EH (cell line): ENCODE results near the gene COL19A1.

Experiments used
- DNase-seq: peaks from one replicate; pipeline ENCODE4 v3.0.0-alpha.2; 2015; ENCODE audit warnings: low read depth

Gene COL19A1

DNA sequence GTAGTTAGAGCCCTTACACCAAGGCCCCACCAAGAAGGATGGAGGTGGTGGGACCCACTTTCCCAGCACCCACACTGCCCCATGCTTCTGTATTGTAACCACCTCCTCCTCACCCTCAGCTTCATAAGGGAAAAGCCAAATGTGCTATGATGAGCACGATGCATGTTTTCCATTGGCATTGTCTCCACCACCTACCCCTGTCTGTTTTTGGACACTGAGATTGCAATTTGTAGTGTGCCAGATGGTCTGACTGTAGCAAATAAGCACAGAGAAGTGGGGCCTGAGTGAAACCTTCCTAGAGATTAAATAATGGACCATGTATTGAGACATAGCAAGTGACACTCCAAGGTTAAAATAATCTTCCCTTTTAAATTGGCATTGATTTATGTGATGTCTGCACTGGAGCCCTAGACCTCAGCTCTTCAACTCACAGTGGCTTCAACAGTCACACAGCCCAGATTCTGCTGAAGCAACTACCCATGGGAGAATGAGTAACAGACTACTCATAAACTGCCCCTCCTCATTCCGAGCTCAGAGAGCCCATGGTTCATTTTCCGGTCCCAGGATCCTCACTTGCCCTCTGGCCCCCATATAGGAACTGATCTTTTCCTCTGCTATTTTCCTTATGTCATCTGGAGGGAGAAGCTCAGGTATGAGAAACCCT lies 258.7 kb downstream of the COL19A1 start:
- DNase-seq, result peak; percentile 20

DNA sequence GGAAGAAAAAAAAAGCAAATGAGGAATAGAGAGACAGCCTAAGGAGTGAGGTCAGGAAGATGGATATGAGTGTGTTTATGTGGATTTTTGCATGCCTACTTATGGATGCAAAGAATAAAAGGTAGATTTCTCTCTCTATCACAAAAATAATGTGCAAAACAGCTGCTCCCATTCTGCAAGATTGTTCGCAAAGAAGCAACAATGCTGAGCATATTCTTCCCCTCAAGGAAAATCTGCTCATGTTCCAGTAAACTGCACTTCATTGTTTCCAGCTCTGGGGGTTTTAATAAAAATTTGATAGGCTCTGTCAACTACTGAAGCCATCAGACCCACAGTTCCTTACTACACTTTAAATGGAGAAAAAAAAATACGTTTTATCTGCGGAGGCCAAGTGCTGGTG lies 259.2 kb downstream of the COL19A1 start:
- no peak for DNase-seq

DNA sequence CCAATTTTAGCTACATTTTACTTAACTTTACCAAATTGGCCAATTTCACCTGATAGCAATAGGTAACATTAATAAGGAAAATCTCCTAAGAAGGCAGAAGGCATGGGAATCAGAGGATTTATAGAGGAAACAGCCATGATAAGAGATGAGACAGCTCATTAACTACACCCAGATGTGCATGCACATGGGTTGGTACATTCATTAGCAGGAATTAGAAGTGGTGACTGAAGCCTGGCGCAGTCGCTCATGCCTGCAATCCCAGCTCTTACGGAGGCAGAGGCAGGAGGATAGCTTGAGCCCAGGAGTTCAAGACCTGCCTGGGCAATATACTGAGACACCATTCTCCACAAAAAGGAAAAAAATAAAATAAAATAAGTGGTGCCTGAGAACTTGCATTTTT lies 263.0 kb downstream of the COL19A1 start:
- no peak for DNase-seq

DNA sequence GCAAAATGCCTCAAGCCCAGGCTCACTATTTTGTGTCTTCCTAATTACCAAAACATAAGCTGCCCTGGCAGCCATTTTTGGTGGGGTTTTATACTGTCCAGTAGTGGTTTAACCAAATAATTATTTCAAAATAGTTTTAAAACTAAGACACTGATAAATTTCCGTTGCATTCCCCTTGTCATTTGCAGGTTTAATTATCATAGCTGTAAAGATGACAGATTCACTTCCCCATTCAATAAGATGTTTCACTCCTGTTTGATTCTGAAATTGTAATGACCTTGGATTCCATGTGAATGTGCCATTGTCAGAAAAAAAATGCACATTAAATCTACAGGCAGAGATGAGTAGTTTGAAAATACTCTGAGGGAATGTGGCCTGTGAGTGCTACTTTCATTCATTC lies 264.5 kb downstream of the COL19A1 start:
- DNase-seq, result no peak

DNA sequence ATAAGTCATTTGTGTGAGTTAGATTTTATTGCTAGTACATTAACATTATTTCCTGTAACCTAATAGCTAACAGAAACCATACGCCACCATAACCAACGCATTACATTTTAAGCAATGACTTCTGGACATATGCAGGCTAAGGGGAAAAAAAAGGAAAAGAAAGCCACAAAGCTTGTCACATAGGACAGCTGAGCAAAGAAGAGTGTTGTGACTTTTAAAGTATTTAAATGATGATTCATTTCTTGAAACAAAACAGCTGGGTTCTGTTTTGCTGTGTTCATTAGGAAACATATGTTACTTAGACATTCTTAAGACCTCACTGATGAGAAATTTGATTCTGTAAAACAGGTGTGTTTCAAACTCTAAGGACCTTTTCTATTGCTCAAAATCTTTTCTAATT lies 265.2 kb downstream of the COL19A1 start:
- DNase-seq, result no peak

DNA sequence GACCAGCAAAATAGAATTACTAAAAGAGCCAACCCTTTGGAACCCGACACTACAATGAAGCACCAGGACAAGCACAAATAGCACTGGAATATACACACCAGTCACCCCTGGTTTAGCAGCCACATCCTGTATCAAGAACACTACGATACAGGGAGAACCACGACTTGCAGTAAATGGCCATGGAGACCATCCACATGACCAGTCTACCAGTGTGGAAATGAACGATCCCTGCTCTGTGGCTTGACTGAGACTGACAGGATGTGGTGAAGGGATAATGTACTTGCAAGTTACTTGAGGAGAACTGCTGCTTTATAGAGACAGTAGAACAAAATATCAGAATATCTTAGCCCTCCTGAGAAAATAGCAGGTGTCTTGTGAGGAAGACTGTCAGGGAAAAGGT lies 266.9 kb downstream of the COL19A1 start:
- no peak for DNase-seq

DNA sequence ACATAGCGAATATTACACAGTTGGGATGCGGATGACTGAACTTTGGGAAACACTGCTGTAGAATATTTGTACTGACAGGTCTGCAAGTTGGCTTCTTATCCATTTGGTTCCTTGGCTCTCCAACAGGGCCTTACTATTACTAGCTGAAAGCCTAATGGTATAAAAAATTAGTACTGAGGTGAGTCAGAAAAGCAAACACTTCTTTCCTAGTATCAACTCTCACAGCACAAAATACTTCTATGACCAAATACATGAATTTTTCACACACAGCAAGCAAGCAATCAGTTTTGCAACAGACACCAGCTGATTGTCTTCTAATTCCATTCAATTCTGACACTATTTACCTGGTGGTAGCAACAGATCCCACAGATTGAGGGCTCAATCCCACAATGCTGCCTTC lies 268.2 kb downstream of the COL19A1 start:
- DNase-seq, result no peak

DNA sequence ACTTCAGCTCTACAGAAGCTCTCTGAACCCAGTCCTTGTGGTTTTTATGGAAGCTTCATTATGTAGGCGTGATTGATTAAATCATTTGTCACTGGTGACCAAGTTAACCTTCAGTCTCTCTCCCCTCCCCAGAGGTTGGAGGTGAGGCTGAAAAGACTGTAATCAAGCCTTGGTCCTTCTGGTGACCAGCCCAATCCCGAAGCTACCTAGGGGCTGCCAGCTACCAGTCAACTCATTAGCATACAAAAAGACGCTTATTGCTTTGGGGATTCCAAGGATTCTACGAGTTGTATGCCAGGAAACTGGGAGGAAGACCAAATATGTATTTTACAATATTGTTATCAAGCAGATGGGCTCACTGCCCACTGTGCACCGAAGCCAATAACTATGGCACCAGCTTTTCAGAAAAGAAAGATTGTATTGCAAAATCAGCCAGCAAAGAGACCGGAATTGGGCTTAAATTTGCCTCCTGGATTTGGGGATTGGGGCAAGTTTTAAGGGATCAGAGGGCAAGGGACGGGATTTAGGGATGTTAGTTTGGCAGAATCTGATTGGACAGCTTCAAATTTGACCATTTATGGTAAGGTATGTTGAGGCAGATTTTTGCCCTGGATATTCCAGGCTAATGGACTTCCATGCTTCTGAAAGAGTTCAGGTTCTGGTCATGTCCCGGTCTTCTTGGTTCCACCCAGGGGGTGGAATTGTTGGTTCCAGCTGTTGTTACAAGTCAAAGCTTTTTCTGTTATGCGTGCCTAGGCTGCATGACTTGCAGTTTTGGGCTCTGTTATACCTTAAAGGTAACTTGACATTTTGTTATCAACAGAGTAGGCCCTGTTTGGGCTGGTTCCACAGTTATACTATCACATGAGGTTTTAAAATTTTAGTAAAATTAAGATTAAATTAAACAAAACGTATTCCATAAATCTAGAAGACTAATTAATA lies 269.1 kb downstream of the COL19A1 start:
- DNase-seq, result no peak

DNA sequence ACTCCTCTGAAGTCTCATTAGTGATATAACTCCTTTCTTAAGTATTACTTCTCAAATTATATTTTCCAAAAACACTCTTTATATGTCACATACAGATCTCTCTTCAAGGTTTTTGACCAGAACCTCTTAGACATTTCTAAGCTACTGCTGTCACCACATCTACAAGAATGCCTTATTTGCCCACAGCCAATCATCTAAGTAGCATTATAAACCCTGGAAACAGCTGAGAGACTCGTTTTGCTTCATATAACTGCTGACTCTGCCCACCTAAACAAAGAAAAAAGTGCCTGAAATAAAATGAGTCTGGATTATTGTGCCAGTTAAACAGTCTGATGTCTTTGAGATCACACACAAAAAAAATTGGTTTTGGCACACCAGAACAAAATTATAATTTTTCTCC lies 270.6 kb downstream of the COL19A1 start:
- no peak for DNase-seq

DNA sequence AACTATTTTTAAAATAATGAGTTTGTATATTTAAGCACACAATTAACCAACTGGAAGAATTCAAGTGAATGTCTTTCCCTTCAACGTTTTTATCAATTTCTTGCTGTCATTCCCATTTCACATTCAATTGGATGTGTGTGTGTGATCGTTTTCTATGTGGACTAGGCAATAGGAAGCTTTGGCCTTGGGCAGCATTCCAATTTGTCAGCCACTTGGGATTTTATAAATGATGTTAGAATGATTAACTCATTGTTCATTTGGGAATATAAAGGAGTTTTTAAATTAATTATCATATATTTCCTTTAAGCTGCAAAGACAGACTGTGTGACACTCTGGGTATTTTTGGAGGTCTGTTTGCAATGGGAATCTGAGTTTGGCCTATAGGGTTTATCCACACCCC lies 274.1 kb downstream of the COL19A1 start:
- no peak for DNase-seq

DNA sequence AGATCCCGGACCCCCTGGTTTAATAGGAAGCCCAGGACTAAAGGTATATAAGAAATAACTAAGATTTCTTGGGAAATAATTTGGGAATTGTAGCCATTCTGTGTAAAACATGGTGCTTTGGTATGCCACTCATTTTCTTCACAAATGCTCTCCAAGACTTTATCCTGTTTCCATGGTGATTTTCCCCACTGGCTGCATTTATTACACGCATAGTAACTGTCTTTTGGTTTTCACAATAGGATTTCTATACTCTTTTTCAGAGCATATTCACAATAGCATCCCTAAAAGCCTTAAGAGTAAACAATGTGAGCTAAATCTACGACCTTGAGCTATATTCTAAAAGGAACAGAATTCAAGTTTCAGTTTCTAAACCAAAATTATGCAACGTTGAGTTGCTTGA lies 275.7 kb downstream of the COL19A1 start:
- no peak for DNase-seq

DNA sequence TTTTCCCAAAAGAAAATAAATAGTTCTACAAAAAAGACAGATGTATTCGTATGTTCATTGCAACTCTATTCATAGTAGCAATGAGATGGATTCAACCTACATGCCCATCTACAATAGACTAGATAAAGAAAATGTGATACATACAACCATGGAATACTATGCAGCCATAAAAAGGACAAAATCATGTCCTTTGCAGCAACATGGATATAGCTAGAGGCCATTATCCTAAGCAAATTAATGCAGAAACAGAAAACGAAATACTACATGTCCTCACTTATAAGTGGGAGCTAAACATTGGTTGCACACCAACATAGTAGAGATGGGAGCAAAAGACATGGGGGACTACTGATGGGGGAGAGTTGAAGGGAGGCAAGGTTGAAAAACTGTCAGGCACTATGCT lies 278.8 kb downstream of the COL19A1 start:
- DNase-seq, result no peak

DNA sequence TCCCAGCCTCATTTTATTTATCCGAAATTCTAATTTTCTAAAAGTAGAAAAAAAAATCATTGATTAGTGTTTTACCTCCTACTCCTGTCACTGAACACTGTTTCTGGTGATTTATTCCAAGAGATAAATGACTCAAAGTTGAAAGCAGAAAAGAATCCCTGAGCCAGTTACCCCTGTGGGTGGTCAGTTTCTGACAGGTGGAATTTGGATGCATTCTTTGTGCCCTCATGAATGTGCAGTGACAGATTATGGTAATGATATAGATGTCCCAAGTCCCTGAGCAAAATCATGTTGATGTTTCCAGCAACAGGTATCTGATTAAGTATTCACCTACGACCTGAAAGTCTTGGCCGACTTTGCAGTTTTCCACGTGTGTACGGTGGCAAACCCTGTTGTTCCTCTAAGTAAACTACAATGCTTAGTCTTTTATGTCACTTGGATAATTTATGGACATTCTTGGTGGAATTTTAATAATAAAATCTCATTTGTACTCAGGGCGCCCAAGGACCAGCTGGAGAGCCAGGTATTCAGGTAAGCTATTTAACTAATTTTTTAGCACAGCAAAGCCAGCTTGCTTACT lies 282.9 kb downstream of the COL19A1 start:
- no peak for DNase-seq

DNA sequence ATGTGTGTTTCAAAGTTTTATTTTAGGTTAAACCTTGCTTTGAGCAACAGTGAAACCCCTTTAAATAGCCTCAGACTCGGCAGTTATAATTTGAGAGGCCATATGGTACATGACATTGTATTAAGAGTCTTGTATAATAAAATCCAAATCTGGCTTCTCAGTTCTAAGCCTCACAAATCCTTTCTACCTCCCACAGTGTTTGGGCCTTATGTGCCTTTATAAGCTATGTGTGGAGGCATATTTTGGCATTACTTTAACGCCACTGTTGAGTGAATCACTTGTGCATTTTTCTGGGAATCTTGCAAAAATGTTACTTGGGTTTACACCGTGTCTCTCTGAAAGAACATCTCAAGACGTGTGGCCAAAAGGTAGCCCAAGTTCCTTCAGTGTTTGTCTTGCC lies 284.2 kb downstream of the COL19A1 start:
- DNase-seq, result no peak

DNA sequence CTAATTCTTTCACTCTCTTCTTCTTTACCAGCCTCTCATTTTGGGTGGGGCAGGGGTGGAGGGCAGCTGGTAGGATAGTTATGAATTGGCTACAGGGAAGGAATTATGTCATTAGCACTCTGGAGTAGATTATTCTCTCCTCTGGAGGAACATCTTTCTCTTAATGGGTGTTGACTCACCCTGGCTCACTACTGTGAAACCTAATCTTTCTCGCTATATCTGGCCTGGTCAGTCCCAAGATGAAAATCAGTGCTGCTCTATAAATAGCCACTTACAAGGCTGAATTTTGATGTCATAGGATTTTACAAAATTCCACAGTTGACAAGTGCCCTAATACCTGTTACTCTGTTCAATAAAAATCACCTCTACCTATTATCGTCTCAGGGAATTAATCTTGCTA lies 285.3 kb downstream of the COL19A1 start:
- no peak for DNase-seq

DNA sequence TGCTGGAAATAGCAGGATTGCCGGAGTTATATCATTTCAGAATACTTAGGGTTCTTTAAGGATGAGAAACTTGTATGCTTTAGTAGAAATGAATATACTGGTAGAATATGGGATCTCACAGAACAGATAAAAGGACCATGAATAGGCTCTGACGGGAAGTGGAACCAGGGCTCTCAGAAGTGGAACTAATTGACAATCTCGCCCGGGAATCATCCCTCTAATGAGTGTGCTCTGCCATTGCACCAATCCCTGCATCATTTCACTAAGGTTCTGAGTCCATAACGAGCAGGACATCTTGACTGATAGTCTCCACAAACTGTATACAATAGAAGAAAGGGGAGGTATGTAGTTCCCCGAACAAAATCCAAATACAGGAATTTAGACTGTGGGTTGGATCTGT lies 286.4 kb downstream of the COL19A1 start:
- no peak for DNase-seq

DNA sequence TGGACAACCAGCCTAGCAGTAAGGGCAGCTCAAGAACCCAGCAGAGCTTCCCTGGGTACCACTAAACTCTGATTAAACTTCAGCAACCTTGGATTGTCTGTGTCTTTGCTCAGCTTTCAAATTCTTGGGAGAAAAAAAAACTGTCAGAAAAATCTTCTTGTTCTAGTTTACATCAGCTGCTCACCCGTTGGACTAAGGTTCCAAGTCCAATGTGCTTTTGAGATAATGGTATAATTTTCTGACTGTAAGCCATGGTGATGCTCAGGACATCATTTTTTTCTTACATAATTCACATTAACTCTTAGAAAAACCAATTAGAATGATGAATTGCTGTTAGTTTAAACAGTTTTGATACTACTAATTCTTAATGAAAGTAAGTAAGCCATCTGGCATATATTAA lies 290.7 kb downstream of the COL19A1 start:
- DNase-seq, result no peak

DNA sequence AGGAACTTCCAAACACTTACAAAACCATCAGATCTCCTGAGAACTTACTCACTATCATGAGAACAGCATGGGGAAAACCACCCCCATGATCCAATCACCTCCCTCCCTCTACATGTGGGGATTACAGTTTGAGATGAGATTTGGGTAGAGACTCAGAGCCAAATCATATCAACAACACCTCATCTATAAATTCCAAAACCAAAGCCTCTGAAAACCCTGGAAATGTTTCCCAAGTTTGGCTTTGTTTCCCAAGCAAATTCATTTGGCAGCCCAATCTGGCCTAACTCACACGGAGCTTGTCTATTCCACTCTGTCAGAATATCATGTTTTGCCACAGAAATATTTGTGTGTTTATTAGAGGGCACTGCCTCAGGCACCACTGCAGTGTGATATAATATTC lies 293.9 kb downstream of the COL19A1 start:
- no peak for DNase-seq

DNA sequence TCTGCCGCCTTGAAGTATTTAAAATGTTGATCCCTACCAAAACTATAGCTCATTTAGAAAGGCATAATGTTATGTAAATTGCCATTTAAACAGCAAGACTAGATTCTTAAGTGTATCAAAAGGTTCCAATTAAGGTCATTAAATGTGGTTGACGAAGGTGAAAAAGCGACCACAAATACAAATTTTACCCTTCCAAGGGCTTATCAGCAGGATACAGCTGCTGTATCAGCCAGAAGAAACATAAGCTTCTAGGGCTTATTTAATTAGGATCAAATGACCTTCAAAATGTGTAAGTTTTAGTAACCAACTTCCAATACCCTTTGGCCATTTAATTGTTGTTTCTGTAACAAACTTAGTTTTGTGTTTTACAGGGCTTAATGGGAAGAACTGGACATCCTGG lies 296.6 kb downstream of the COL19A1 start:
- no peak for DNase-seq

DNA sequence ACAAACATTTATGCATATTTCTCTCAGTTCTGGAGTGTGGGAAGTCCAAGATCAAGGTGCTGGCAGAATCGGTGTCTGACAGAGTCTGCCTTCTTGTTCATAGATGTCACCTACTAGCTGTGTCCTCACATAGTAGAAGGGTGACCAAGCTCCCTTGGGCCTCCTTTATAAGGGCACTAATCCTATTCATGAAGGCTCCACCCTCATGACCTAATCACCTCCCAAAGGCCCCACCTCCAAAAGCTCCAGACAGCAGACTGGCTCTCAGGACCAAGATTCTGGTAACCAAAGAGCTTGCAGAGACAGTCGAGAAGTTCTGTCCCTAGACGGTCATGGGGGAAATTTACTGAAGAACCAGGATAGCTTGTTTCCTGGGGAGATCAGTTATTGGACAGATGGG lies 297.4 kb downstream of the COL19A1 start:
- DNase-seq, result no peak

DNA sequence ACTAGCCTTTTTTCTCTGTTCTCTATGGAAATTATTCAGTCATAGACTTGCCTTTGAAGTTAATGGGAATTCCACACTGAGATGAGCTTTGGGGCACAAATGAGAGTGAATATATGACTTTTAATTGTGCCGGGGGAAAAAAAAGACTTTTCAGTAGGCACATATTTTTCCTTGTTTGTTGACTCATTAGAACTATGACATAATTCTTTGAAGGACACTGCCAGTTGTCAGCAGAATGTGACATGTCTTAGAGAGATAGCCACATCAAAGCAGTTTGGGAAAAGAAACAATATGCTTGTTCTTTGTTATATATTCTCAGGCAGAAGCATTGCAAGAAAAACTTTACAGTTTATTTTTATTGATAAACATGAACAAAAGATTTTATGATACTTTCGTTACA lies 298.2 kb downstream of the COL19A1 start:
- DNase-seq, result no peak

DNA sequence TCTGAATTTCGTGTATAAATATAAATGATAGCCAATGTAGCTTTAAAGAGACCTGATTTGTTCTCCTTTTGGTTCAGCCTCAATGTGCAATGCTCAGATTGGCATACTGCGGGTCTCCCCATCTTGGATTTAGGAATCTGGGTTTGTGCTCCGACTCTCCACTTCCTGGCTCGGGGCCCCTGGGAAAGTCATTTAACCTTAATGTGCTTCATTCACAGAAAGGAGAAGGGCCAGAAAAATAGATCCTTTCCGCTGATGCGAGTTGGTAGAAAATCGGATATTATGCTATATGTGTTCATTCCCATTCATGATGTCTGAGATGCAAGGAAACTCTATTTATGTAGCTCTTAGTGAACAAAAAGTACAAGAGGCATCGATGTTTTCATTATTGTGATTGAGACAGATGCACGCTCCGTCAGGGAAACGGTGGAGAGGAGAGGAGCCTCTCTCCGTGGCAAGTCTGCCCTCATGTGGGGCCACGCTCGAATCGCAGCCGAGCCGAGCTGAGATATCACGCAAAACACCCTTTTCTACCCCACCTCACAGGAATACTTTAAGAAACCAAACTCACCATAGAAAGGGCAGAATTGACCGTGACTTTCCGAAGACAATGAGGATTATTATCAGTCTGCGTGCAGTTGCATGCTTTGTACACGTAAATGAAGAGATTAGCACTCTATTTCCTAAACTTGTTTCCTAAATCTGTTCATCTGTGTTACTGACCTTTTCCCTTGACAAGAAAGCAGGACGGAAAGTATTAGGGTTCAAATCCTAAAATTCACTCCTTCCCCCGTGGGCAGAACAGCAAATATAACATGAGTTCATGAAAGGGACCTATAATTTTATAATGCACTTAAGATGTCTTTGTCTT lies 300.0 kb downstream of the COL19A1 start:
- DNase-seq, result peak; percentile 40
